GF-D8 (cell line): ENCODE results near the gene ZNF335.
"Not testable (repeated sequence)": the region's sequence is repeated elsewhere in the genome, so short reads cannot be mapped to it uniquely, and the experiment has no call there.

Experiments used
- DNase-seq: peaks from one replicate; lab custom pipeline; 2025; lab: John Stamatoyannopoulos, UW

ZNF335 gene

DNA sequence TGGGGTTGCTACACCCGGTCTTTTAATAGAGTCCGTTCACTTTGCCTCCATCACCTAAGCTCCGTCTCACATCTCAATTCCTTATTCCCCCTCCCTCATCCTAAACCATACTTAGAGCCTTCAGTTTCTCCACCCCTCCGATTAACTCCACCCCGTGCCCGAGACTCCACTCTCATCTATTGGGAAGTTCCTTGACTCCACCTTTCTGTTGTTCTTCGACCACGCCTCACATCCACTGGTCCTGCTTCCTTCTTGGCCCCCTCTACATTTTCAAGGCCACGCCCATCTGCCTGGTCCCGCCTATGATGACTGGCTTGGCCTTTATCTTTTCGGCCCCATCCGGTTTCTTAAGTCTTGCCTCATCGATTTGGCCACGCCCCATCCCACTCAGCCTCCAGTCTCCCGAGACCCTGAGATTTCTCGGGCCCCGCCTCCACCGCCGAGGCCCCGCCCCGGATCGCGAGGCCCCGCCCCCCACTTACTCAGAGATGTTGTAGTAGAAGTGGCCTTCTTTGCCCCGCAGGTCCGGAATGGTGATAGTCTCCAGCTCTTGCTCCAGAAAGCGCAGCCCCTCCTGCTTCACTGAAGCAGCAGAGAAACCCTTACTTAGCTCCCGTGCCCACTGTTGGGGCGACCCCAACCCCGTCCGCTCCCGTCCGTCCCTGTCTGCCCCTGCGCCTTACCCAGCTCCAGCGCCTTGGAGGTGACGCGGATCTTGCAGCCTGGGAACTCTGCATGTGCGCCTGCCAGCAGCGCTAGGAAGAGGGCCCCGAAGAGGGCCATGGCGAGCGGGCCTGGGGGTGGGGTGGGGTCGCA lies 61.1 kb downstream of the ZNF335 start:
- DNase-seq = peak; percentile 97

DNA sequence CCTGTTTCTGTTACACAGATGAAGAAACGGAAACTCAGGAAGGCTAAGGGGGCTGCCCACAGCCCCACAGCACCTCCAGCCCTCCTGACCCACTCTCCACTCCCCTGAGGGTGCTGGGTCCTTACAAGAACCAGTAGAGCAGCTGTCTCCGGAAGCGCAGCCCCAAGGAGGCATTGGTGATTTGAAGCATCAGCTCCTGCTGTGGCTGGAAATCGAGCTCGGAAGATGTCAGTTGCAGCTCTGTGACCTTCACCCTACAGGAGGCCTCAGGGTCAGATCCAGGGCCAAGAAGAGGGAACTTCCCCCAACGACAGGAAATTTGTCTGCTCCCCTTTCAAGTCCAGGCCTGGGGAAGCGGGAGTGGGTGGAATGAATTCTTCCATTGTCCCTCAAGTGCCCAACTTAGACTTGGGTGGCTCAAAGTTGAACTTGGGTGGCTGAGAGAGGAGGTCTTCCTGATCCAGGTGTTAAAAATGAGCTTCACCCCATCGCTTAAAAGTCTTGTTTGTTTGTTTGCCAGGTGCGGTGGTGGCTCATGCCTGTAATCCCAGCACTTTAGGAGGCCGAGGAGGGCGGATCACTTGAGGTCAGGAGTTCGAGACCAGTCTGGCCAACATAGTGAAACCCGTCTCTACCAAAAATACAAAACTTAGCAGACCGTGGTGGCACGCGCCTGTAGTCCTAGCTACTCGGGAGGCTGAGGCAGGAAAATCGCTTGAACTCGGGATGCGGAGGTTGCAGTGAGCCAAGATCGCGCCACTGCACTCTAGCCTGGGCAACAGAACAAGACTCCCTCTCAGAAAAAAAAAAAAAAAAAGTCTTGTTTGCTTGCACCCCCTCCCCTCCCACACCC lies 62.0 kb downstream of the ZNF335 start:
- DNase-seq = no peak

DNA sequence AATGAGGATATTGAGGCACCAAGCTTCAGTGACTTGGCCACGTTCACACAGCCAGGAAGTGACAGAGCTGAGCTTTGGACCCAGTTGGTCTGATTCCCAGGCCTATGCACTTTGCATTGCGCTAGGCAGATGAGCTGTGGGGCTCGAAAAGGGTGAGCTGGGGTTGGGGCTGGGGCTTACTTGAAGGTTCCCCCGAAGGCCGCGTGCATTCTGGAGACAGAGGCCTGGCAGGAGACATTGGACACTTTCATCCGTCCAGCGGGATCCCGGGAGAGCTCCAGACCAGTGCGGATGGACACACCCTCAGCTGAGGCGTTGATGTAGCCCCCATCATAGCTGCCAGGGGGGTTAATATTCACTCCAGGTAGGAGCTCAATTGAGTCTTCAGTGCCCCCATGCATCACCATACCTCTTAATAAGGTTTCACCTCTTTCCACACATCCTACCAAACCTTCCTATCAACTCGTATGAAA lies 62.6 kb downstream of the ZNF335 start:
- no peak for DNase-seq

DNA sequence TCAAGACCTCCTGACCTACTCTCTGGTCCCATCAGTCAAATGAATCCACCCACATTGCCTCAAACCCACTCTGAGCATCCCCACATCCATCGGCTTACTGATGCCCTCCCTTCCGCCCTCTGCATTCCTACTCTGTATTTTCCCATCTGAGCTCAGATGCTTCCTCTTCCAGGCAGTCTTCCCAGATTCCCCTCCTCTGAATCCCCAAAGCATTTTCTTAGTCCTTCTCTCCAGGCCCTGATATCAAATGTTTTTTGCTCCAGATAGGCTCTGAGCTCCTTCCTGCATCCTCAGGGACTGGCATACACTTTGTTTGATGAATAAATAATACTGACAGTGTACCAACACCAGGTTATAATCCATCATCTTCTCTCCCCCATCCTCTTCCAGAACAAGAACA lies 63.9 kb downstream of the ZNF335 start:
- DNase-seq = no peak

DNA sequence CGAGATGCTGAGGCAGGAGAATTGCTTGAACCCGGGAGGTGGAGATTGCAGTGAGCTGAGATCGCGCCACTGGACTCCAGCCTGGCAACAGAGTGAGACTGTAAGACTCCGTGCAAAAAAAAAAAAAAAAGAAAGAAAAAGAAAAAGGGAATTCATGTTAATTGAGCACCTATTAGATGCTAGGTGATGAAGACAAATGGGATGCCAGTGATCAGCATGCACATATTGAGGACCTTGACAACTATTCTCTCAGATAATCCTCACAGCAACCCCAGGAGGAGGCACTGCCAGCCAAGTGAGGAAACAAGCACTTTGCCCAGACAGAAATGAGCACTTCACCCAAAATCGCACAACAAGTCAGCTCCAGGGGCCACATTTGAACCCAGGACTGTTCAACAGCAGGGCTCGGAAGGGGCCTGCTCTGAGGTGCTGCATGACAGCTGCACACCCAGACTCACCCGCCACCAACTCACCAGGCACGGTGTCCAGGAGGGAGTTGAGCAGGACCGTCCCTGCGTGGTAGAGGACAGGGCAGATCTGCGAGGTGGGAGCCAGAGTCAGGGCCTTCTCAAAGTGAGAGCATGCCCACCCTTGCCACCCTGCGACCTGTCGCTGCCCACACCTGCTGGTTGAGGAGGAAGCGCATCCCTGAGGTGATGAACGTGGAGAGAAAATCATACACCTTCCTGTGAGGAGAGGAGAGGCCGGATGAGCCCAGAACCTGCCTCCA lies 64.6 kb downstream of the ZNF335 start:
- no peak for DNase-seq

DNA sequence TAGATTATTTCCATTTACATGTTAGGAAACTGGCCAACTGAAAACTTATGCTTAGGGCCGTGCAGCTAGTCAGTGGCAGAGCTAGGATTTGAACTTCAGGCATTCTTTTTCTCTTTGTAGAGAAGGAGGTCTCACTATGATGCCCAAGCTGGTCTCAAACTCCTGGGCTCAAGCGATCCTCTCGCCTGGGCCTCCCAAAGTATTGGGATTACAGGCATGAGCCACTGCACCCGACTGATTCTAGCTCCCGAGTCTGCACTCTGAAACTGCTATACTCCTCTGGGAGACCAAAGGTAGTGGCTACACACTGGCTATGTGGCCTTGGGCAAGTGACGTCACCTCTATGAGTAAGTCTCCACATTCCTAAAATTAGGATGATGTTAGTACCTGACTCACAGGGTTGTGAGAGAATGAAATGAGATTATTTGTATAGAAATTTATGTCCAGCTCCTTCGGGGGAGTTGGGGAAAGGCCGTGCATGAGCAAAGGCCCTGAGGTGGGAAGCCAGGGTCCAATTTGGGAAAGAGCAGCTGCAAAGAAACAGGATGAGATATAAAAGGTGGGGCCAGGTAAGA lies 66.4 kb downstream of the ZNF335 start:
- DNase-seq = no peak

DNA sequence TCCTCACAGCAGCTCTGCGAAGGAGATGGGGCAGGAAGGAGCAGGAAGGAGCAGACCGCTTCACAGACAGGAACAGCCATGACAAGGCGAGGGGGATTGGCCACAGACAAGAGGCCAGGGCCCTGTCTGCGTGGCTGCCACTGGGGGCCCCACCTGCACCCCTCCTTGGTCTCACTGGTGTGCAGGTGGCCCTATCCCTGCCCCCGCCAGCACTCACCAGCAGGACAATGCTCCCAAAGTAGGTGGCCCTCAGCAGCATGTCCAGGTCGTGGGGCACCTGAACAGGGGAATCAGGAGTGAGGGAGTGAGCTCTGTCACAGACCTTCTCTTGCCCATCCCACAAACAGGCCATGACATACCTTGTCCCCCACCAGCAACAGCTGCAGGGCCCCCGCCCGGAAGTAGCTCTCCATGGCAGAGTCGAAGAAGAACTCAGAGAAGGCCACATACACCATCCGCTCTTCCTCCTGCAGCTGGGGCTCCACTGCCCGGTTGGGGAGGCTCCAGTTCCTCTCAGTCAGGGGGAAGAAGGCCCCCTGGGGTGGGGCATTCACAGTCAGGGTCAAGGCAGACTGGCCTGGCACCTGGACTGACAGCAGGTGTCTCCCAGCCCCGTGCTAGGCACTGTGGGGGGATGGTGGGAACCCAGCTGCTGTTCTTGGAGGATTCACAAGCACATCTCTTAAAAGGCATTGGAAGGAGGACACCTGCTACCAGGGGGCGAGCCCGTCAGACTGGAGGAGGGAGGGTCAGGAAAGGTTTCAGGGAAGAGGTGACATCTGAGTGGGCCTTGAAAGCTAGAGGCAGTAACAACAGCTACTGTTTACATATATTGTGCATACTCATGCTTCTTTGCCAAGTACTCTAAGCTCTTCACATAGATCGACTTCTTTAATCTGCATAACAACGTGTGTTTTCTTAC lies 67.2 kb downstream of the ZNF335 start:
- no peak for DNase-seq

DNA sequence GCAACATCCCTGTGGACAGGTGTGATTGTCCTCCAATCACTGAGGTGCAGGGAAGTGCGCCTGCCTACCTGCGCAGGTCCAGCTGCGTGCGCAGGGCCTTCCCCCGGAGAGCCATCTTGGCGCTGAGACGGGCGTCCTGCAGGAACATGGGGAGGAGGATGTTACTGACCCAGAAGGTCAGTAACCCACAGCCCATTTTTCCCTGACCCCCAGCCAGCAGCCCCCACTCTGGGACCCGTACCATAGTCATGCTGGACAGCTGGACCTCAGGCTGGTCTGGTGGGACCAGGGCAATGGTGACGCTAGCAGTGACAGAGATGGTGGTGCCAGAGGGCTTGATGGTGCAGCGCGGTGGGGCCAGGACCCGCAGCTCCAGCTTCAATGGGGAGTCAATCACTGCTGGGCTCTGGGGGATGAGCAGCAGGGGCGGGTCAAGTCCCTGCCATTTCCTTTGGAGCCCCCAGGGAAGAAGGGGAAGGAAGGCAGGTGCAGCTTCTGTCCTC lies 69.8 kb downstream of the ZNF335 start:
- DNase-seq = no peak

DNA sequence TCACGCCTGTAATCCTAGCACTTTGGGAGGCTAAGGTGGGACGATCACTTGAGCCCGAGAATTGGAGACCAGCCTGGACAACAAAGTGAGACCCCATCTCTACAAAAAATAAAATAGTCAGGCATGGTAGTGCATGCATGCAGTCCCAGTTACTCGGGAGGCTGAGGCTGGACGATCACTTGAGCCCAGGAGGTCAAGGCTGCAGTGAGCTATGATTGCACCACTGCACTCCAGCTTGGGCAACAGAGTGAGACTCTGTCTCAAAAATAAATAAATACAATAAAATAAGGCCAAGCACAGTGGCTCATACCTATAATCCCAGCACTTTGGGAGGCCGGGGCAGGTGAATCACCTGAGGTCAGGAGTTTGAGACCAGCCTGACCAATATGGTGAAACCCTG lies 70.7 kb downstream of the ZNF335 start:
- not testable (repeated sequence) for DNase-seq

DNA sequence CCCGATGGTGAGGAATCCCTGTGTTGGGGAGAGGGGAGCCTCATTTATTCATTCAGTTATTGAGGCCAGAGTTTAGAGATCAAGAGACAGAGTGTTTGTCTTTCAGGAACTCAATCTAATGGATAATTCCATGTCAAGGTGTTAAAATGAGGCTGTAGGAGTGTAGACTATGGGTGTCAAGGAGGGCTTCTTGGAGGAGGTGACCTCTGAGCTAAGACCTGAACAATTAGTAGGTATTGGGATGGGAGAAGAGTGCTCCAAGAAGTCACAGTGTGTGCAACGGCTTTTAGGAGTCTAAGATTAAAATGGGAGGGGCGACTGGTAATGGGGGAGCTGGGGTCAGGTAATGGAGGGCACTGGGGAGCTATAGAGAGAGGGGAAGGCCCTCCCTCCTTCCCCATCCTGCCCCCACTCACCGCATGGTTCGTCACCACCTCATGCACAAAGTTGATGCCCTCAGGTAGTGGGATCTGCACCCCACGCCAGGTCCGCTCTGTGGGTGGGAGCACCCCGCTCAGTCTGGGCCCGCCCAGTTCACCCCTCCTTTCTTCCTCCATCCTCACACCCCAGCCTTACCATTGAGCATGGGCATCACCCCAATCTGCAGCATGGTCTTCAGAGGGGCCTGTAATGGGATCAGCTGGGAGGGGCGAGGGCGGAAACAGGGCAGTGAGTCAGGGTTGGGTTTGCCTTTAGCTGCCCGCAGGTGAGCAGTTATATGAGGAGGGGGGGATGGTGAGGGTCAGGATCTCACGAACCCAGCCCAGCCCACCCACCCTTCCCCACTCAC lies 72.8 kb downstream of the ZNF335 start:
- DNase-seq = no peak
